HG02642 (cell line): ENCODE results near the gene KCTD7.
A peak's percentile ranks its signal among the peaks of the same experiment; 100 is the strongest.
"Not testable (repeated sequence)": the region's sequence is repeated elsewhere in the genome, so short reads cannot be mapped to it uniquely, and the experiment has no call there.

Experiments used
- ATAC-seq: cut with Tn5 transposase; IDR thresholded peaks from one replicate; pipeline ENCODE4 v1.9.1; 2021; ENCODE audit warnings: mild to moderate bottlenecking; ENCODE audit not compliant: unreplicated experiment, poor library complexity

KCTD7 gene

DNA sequence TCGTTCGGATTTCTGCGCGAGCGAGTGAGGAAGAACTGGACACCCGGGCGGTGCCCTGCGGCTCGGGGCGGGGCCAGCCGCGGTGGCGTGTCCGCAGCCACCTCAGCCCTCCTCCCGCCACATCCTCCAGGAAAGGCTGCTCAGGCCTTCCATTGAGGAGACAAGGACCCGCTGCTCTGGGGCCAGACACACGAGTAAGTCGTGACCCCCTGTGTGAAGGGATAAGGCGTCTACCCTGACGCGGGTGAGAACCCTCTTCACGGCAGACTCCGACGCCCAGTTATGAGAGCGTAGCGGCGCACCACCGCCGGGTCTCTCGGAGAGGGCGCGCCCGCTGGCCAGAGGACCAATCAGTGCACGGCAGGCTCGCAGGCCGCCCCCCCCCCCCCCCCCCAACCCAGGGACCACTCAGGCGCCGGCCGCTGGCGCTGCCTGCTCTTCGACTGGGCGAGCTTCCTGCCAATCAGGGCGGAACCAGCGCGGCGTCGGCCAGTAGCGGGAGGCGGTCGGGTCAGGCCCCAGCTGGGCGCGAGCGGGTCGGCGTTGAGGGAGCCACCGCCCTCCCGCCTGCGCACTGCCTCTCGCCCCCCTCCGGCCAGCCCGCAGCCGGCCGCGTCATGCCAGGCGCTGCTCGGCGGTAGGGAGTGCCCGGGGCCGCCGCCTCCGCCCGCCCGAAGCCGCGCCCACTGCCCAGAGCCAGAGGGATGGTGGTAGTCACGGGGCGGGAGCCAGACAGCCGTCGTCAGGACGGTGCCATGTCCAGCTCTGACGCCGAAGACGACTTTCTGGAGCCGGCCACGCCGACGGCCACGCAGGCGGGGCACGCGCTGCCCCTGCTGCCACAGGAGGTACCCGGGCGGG, at the start of gene KCTD7:
KCTD7 (plus strand) TSS at position 521 of the 861 bp plus-strand sequence; CDS start at position 705, 184 bp downstream.
- peak; percentile 94 for ATAC-seq

DNA sequence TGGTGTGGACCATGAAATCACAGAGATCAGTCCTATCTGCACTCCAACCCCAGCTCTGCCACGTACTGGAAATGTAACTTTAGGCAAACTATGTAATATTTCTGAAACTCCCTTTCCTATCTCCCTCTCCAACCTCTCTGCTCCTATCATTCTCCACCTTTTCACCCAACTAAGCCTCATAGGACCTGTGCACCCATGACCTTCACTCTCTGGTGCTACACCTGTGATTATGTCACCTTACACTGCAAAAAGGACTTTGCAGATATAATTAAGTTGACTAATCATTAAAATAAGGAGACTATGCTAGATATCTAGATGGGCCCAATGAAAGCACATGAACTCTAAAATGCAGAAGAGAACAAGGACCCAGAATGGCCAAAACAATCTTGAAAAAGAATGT, 48.3 kb upstream of the KCTD7 start:
- ATAC-seq: not testable (repeated sequence)

DNA sequence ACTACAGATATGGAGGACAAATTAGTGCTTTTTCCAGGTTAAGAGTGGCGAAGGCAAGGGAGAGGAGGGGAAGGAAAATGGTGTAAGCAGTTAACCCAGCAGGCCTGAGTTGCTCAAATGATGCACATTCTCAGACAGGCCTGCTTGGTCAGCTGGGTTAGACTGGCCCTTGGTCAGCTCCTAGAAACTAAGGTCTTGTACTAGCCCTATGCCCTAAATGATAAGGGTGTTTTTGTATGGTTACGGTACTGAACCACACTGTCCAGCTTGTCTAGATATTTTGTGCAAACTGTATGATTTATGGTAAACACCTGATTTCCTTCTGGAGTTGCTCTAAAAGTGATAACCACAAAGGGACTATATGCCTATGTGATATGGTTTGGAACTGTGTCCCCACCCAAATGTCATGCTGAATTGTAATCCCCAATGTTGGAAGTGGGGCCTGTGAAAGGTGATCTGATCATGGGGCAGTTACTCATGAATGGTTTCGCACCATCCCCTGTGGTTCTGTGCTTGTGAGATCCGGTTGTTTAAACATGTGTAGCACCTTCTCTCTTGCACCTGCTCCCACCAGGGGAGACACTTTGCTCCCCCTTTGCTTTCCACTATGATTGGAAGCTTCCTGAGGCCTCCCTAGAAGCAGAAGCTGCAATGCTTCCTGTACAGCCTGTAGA, 45.7 kb upstream of the KCTD7 start:
- not testable (repeated sequence) for ATAC-seq

- ATAC-seq: no peak
These were observed 45.1 kb upstream of the KCTD7 start for GRCh38 chr7:66583490-66584110.

DNA sequence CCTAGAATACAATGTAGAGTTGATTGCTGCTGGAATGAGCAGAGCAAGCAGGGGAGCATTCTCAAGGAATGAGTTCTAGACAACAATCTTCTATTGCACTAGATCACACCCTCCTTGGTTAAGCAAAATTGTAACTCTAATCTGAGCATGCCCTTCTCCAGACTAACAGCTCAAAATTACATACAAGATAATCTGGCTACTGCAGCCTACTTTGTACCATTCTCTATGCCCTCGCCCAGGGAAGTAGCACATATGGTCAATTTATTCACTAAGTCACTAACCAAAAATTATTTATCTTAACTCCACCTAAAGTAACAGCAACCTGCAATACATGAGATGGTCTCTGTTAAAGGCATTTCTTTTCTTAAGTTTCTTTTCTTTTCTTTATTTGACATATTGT, 42.5 kb upstream of the KCTD7 start:
- no peak for ATAC-seq

DNA sequence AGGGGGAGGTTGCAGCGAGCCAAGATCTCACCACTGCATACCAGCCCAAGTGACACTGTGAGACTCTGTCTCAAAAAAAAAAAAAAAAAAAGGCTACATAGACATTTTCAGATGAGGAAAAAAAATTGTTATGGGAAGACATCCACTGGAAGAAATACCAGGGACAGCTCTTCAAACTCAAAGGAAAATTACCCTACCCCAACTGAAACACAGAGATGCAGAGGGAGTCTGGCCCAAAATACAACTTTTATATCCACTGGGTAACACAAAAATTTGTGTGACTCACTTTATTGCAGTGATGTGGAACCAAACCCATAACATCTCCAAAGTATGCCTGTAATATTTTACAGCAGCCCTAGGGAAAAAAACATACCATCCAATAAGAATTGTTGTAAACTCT, 40.5 kb upstream of the KCTD7 start:
- not testable (repeated sequence) for ATAC-seq

GRCh38 chr7:66588856-66589570, 39.7 kb upstream of the KCTD7 start:
- ATAC-seq: not testable (repeated sequence)

DNA sequence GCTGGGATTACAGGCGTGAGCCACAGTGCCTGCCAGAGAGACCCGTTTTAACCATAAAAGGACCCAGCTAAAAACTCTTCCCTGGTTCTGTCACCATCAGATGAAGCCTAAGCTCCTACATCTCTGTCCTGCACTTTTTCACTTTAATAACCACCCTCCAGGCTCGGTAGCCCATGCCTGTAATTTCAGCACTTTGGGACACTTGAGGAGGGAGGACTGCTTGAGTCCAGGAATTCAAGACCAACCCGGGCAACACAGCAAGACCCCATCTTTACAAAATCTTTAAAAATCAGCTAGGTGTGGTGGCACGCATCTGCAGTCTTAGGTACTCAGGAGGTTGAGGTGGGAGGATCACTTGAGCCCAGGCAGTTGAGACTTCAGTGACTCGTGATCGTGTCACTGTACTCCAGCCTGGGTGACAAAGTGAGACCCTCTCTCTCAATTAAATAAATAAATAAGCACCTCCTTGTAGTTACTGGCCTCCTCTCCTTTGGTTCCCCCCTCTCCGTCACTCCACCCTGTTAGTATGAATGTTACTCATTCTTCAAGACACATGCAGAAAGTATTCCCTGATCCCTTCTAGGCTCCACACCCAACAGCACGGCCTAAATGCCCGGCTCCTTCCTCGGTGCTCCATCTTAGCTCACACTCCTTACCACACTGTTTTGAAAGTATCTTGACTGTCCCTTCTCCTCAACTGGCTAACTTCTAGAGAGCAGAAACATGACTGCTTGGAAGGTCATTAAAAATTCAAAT, 38.2 kb upstream of the KCTD7 start:
- not testable (repeated sequence) for ATAC-seq

DNA sequence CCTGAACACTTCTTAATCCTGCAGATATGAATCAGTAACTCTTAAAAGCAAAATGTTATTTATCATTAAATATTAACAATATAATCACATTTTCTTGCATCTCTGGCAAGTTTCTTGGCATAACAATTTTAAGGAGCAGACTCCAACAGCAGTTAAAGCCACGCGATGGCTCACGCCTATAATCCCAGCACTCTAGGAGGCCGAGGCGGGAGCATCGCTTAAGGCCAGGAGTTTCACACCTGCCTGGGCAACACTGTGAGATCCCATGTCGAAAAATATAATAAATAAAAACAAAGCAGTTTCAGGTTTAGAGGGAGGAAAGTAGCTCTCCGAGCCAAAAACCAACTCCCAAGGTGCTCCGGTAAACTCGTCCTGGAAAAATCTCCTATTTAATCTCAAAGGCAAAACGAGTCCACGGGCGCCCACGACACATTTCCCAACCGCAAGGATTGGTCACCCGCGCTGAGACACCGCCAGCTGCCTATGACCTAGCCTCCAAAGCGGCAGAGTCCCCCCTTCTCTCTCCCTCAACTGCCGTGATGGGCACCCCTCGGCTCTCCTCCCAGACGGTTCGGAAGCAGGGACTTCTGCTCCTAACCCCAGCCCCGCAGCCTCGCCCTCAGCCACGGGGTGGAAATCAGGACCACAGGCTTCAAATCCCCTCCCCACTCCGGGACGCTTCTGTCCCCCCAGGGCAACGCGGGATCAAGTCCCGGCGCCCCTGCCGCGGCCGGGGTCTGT, 37.5 kb upstream of the KCTD7 start:
- peak; percentile 22 for ATAC-seq

DNA sequence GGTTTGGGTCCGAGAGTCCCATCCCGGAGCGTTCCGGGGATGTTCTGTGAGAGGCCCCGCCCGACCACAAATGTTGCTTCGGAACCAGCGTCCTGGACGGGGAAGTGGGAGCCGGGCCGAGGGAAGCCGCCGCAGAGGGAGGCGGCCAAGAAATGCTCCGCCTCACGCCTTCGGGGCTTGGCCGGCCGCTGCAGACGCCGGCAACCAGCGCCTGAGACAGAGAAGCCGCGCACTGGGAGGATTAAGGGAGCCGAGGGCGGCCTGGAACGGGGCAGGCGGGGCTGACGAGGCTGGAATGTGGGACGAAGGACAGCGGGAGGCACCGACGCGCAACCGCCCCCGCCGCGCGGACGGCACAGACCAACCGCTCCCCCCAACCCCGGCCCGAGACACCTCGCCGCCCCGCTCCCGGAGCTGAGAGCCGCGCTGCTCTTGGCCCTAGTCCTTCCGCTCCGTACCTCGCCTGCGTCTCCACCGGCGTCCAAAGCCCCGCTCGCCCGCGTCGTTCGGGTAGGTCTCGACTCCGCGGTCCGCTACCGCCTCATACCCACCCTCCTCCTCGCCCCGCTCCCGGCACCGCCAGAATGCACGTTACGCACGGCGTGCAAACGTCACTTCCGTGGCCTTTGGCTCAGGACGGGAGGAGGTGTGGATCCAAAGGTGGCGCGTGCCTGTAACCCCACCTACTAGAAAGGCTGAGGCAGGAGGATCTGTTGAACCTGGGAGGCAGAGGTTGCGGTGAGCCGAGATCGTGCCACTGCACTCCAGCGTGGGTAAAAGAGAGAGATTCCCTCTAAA, 36.7 kb upstream of the KCTD7 start:
- peak; percentile 98 for ATAC-seq

GRCh38 chr7:66592597-66593146, 36.0 kb upstream of the KCTD7 start:
- ATAC-seq: not testable (repeated sequence)

- ATAC-seq: not testable (repeated sequence)
These were observed 34.6 kb upstream of the KCTD7 start for GRCh38 chr7:66594082-66594481.

DNA sequence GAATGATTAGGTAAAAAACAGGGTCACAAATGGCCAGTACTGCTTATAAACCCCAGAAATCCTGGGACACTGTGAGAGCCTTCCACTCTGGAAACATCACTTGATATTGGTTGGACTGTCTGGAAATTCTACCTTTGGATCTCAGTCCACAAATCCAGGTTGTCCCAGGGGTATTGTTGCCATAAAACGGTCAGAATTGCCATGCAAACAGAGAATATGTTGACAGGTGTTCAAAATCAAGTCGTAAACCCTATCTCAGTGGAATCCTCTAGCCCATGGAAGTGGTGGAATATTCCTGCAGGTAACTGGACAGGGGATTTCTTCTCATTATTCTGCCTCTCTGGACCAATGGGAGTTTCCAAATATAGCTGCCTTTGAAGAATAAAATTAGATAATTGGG, 31.2 kb upstream of the KCTD7 start:
- no peak for ATAC-seq

DNA sequence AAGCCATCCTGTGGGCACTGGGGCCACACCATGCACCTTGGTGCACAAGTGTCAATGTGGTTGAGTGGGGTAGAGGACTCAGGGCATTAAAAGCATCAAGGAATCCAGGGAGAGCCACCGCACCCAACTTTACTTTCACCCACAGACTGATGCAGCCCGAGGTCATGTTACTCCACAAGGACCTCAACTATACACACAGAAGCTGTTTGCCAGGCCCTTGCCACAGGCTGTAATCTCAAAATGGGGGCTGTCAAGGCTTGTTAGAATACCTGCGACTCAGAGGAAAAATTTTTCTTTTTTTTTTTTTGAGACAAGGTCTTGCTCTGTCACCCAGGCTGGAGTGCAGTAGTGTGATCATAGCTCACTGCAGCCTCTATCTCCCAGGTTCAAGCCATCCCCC, 26.5 kb upstream of the KCTD7 start:
- ATAC-seq: no peak

- no peak for ATAC-seq
These were observed 24.5 kb upstream of the KCTD7 start for GRCh38 chr7:66604198-66604597.

DNA sequence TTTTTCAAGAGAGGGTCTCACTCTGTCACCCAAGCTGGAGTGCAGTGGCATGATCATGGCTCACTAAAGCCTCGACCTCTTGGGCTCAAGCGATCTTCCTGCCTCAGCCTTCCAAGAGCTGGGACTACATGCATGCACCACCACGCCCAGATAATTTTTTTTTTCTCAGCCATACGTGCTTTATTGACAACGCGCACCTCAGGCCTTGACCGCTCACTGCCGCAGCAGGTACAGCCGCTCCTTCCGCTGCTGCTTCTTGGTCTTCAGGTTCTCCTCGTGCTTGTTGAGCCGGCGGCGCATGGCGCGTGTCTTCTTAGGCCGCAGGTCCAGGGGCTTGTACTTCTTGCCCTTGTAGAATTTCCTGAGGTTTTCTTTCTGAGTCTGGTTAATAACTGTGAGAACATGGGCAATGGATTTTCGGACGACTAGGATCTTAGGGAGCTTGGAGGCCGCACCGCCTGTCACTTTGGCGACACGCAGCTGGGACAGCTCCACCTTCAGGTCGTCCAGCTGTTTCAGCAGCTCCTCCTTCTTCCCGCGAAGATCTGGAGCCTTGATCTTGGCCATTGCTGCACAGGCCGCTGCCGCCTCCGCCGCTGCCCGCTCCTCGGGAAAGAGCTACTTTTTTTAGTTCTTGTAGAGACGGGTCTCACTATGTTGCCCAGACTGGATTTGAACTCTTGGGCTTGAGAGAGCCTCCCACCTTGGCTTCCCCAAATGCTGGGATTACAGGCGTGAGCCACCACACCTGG, 22.0 kb upstream of the KCTD7 start:
- ATAC-seq: not testable (repeated sequence)

- ATAC-seq: no peak
These were observed 19.5 kb upstream of the KCTD7 start for GRCh38 chr7:66609176-66609575.
